Calu3 (cell line): ENCODE data around the gene AFF2. TPM values are rescaled to one million over a fixed set of nuclear protein-coding genes. Genes with fewer than 3 reads are reported as not detected.

Experiments
- BruUV-seq: library from RNA; stranded (reverse); fragments of 400-500 nt; replicated peaks from 2 replicates; lab custom pipeline; 2021; lab: Mats Ljungman, UMichigan
- CTCF ChIA-PET: fragments of 300-600 bp; sonication (Branson Sonifier 250); formaldehyde crosslinking; loops from one replicate; lab custom pipeline; 2022; ENCODE audit warnings: antibody characterized with exemption; lab: Charles Lee
- DNase-seq: peaks from one replicate; pipeline ENCODE4 v3.0.0; 2022
- H3K27ac Mint-ChIP-seq: one replicate; pipeline ENCODE4 v1.8.0; 2022; ENCODE audit warnings: mixed read lengths; ENCODE audit not compliant: unreplicated experiment
- H3K27me3 Mint-ChIP-seq: one replicate; pipeline ENCODE4 v1.8.0; 2022; ENCODE audit warnings: mixed read lengths; ENCODE audit not compliant: unreplicated experiment
- H3K36me3 Mint-ChIP-seq: one replicate; pipeline ENCODE4 v1.8.0; 2022; ENCODE audit warnings: mild to moderate bottlenecking, moderate library complexity, mixed read lengths; ENCODE audit not compliant: insufficient read depth, unreplicated experiment
- H3K4me1 Mint-ChIP-seq: one replicate; pipeline ENCODE4 v1.8.0; 2022; ENCODE audit warnings: mild to moderate bottlenecking, low read depth, mixed read lengths; ENCODE audit not compliant: unreplicated experiment
- H3K4me3 Mint-ChIP-seq: one replicate; pipeline ENCODE4 v1.8.0; 2022; ENCODE audit warnings: mild to moderate bottlenecking, low read depth, moderate library complexity, mixed read lengths; ENCODE audit not compliant: unreplicated experiment
- H3K9me3 Mint-ChIP-seq: one replicate; pipeline ENCODE4 v1.8.0; 2022; ENCODE audit warnings: low read depth, mixed read lengths; ENCODE audit not compliant: unreplicated experiment
- intact Hi-C: fragments of 100-400 bp; cut with micrococcal nuclease; formaldehyde crosslinking; loops from one replicate; pipeline ENCODE4 v1.10.0; 2022; ENCODE audit not compliant: unreplicated experiment
- total RNA-seq: library from RNA; stranded (reverse); gene quantifications from 2 replicates; pipeline ENCODE4 v1.2.3, GENCODE V29; 2022
- TF ChIP-seq, protein P1 (sequence below): fragments of 200-600 bp; IDR thresholded peaks from one replicate; pipeline ENCODE4 v1.8.0; 2022; ENCODE audit warnings: antibody characterized with exemption; ENCODE audit not compliant: unreplicated experiment

AFF2 gene
- total RNA-seq, 1 experiment from 2014 or later = 0.17 TPM

DNA sequence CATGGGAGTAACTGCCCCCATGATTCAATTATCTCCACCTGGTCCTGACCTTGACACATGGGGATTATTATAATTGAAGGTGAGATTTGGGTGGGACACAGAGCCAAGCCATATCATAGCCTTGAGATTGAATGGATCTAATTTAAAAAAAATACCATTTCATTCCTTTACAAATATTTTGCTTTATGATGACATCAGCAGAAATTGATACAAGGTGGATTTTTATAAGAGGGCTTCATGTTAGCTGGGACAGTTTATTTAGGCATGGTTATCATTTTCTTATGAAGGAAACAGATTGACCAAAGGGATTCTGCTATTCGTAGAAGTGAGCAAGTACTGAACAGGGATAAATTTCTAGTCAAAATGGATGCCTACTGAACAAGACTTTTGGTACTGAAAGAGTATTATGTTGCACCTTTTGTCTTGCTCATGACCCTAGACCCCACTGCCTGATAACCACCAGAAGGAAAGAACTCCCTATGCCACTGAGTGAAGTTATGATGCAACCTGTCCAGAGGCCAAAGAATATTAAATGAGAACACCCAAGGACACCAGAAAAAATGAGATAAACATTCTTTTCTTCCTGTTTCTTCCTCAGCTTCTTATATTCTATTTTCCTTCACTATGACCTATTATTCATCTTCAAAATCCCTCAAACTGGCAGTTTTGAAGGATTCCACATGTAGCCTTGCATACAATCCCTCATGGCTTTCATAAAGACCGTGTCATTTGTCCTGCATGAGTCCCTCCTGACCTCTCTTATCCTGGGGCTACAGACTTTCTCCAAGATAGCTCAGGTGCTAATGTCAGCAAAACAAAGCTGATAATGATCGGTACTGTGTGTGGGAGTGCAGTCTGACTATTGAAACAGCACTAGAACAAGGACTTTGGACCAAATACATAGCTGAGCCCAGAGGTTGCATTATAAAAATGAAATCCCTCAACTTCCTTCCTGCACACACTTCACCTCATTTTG lies 118.3 kb downstream of the AFF2 start:
- BruUV-seq = no TSS peak

DNA sequence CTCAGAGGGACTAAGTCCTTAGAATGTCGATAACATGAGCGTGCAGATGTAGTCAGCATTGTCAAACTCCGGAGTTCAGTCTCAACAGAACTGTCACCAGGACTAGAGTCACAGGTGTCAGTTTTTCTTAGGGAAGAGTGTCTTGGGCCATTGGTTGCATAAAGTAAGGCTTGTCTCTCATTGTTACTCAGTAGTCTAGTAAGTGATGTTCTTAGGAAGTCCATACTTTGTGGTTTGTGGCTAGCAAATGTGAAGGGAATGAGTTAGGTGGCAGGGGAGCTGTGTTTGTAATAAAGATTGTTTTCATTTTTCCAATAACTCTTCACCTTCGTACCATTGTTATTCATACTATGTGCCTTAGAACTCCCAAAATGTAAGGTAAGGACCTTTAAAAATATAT lies 119.6 kb downstream of the AFF2 start:
- CTCF ChIA-PET = no interaction called here
- H3K4me3 Mint-ChIP-seq = no peak overlapping the region
- H3K4me1 Mint-ChIP-seq = no peaks in the 10 kb centered on the region
- no peak overlapping the region for H3K27ac Mint-ChIP-seq
- no TSS peak for BruUV-seq
- H3K9me3 Mint-ChIP-seq = no peaks in the 10 kb centered on the region
- TF ChIP-seq, protein P1, sequence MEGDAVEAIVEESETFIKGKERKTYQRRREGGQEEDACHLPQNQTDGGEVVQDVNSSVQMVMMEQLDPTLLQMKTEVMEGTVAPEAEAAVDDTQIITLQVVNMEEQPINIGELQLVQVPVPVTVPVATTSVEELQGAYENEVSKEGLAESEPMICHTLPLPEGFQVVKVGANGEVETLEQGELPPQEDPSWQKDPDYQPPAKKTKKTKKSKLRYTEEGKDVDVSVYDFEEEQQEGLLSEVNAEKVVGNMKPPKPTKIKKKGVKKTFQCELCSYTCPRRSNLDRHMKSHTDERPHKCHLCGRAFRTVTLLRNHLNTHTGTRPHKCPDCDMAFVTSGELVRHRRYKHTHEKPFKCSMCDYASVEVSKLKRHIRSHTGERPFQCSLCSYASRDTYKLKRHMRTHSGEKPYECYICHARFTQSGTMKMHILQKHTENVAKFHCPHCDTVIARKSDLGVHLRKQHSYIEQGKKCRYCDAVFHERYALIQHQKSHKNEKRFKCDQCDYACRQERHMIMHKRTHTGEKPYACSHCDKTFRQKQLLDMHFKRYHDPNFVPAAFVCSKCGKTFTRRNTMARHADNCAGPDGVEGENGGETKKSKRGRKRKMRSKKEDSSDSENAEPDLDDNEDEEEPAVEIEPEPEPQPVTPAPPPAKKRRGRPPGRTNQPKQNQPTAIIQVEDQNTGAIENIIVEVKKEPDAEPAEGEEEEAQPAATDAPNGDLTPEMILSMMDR = no peak
- no peak for DNase-seq
- no peaks in the 10 kb centered on the region for H3K27me3 Mint-ChIP-seq
- no peaks in the 10 kb centered on the region for H3K36me3 Mint-ChIP-seq
- intact Hi-C loops = no loop called here

More for the DNA sequence above, 118.3 kb downstream of the AFF2 start:
- intact Hi-C loops = no loop called here
- no peak overlapping the region for H3K4me3 Mint-ChIP-seq
- CTCF ChIA-PET = no interaction called here
- no peak for DNase-seq
- no peak overlapping the region for H3K27ac Mint-ChIP-seq
- no peaks in the 10 kb centered on the region for H3K36me3 Mint-ChIP-seq
- H3K27me3 Mint-ChIP-seq = no peaks in the 10 kb centered on the region
- H3K4me1 Mint-ChIP-seq = no peaks in the 10 kb centered on the region
- H3K9me3 Mint-ChIP-seq = no peaks in the 10 kb centered on the region
- TF ChIP-seq, protein P1 = no peak

DNA sequence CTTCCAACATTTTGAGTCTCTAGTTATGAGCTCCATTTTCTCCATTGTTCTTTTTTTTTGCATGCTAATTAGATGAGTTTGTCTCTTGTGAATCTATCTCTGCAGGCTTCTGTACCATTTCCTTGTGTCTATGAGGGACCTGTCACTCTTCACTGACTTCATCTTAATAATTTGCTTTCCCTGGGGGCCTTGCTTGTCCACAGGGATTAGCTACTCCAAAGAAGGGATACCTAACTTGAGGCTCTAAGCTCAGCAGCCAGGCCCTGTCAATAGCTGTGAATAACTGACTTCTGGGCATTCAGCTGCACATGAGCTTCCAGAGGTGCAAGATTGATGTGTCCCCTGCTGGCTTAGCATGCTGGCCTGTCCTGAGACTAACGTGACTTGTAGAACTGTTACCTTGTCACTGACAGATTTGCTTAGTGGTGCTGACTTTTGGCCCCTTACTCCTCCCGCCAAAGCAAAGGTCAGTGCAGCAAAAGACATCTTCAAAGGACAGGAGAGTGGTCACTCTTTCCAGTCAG lies 124.6 kb downstream of the AFF2 start:
- CTCF ChIA-PET = no interaction called here
- no peak overlapping the region for H3K4me3 Mint-ChIP-seq

DNA sequence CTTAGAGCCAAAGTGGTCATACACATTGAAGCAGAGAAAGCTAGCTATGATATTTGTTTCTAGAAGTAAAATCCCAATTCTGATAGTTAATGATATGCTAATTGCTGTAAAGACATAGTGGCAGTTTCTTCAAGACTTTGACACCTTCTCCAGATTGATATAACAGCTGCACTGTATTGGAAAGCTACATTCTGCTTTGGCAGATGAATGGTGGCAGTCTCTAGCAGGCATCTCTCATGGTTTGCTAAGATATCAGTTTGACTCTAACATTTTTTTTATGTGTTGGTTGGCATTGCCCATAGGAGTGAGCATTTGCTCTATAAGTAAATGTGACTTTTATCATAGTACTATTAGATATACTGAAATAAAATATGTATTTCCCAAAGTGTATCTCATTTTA lies 128.2 kb downstream of the AFF2 start:
- DNase-seq = no peak
- H3K4me1 Mint-ChIP-seq = peaks cover 13% of the 10 kb centered on the region
- H3K36me3 Mint-ChIP-seq = no peaks in the 10 kb centered on the region
- intact Hi-C loops = no loop called here
- TF ChIP-seq, protein P1 = no peak
- no peaks in the 10 kb centered on the region for H3K27me3 Mint-ChIP-seq
- no peaks in the 10 kb centered on the region for H3K9me3 Mint-ChIP-seq
- H3K27ac Mint-ChIP-seq = no peak overlapping the region
- no peak overlapping the region for H3K4me3 Mint-ChIP-seq
- BruUV-seq = no TSS peak
- CTCF ChIA-PET = no interaction called here

More for the DNA sequence above, 124.6 kb downstream of the AFF2 start:
- Mint-ChIP-seq H3K27ac (no peak overlapping the region), H3K4me1 (no peaks in the 10 kb centered on the region), H3K27me3 (no peaks in the 10 kb centered on the region), H3K36me3 (no peaks in the 10 kb centered on the region), H3K9me3 (no peaks in the 10 kb centered on the region)
- BruUV-seq = no TSS peak
- intact Hi-C loops = no loop called here
- TF ChIP-seq, protein P1 = no peak
- no peak for DNase-seq
